ENCODE measurements around the gene SMCO2. TPM values are rescaled to one million over a fixed set of nuclear protein-coding genes. Genes with fewer than 3 reads are reported as not detected.

SMCO2 gene
- total RNA-seq, 2 donors from 2014 or later = 0.41 TPM; not detected in 1

GRCh38 chr12:27547592-27547991 lies 101.1 kb downstream of the SMCO2 start:
- Histone ChIP-seq H3K27ac (no peak overlapping the region), H3K4me1 (replicated peaks) (peaks cover 1% of the 10 kb centered on the region), H3K9me3 (no peaks in the 10 kb centered on the region), H3K36me3 (no peaks in the 10 kb centered on the region), H3K27me3 (replicated peaks; ENCODE audit: insufficient read depth) (no peaks in the 10 kb centered on the region), H3K4me3 (no peak overlapping the region)
- DNase-seq (ENCODE audit: low spot score) = no peak
- TF ChIP-seq POLR2A (IDR thresholded peaks at IDR 0.05) = no peak
- TF ChIP-seq, protein P1, sequence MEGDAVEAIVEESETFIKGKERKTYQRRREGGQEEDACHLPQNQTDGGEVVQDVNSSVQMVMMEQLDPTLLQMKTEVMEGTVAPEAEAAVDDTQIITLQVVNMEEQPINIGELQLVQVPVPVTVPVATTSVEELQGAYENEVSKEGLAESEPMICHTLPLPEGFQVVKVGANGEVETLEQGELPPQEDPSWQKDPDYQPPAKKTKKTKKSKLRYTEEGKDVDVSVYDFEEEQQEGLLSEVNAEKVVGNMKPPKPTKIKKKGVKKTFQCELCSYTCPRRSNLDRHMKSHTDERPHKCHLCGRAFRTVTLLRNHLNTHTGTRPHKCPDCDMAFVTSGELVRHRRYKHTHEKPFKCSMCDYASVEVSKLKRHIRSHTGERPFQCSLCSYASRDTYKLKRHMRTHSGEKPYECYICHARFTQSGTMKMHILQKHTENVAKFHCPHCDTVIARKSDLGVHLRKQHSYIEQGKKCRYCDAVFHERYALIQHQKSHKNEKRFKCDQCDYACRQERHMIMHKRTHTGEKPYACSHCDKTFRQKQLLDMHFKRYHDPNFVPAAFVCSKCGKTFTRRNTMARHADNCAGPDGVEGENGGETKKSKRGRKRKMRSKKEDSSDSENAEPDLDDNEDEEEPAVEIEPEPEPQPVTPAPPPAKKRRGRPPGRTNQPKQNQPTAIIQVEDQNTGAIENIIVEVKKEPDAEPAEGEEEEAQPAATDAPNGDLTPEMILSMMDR (IDR thresholded peaks at IDR 0.05) = no peak
- TF ChIP-seq POLR2AphosphoS5 (IDR thresholded peaks at IDR 0.05) = no peak
- intact Hi-C loops (cut with DNase I) = loop anchor here (10.0 kb wide), 1 partner anchor 67 kb away; no protein-coding TSS in a partner anchor
- 87% methylated on average over 5 of the region's 5 CpGs for WGBS

DNA sequence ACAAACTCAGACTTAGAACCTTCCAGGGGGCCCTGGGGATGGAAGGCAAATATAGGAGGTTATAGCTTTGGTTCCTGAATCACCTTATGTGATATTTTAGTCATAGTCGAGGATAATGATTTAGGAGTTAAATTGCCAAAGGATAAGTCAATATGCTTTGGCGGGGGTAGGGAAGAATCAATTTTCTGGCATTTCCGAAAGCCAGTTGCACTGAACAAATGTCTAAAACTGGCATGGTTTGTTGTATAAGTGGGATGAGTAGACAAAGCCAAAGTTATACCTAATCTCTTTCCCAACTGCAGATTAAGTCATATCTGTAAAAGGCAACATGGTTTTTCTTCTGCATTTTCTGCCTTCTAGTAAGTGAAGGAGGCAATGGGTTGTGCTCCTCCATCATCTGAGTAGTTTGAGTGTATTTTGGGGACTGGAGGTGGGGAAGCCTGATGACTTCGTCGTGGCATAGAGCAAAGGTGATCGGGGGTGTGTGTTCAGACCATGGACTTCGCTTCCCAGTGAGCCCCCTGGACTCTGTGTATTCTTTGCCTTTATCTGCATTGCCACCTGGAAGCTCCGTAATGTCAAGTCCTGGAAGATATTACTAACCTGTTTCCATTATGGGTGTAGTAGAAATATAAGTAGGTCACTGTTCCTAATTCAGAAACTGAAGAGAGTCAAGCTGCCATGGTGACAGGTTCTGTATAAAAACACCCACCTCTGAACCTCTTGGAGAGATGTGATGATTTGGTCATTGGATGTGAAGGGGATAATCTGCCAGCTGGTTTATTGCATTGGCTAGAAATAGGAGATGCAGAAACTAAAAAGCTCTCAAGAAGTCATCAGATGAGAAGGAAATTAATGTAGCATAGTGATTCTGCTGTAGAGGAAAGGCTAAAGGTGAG lies 102.0 kb downstream of the SMCO2 start:
- H3K4me3 ChIP-seq = no peak overlapping the region
- H3K27ac ChIP-seq = peak overlapping the region; percentile 40 to 57
- H3K36me3 ChIP-seq = no peaks in the 10 kb centered on the region
- no peaks in the 10 kb centered on the region for H3K27me3 ChIP-seq (replicated peaks; ENCODE audit: insufficient read depth)
- H3K4me1 ChIP-seq (replicated peaks) = peaks cover 5% of the 10 kb centered on the region
- intact Hi-C loops (cut with DNase I) = loop anchor here (10.0 kb wide), 1 partner anchor 66 kb away; no protein-coding TSS in a partner anchor
- DNase-seq (ENCODE audit: low spot score) = no peak
- TF ChIP-seq POLR2AphosphoS5 (IDR thresholded peaks at IDR 0.05) (no peak), POLR2A (IDR thresholded peaks at IDR 0.05) (no peak)
- TF ChIP-seq, protein P1 (IDR thresholded peaks at IDR 0.05) = no peak
- H3K9me3 ChIP-seq = no peaks in the 10 kb centered on the region
- WGBS = 90% methylated on average over 8 of the region's 8 CpGs

DNA sequence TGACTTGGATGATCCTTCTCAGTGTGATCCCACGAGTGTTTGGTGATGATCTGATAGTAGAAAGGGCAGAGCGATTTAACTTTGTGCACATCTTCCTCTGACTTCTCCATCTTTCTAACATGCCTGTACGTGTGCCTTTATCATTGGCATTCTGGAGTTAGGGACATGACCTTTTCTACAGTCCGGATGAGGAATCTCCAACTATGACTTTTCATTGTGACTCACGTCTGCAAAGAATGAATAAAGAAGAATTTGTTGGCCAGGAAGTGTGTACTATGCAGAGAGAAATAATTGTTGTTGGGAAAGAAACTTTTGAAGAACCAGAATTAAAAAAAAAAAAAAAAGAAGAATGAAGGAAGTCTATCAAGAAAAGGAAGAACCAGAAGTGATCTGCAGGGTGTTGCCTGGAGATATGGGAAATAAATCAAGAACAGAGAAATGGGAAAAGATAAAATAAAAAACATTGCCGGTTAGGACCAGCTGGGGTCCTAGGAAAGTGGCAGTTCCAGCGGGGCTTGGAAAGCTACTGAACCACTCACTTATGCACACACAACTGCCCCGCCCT lies 102.8 kb downstream of the SMCO2 start:
- H3K4me3 ChIP-seq = no peak overlapping the region
- no peak for DNase-seq (ENCODE audit: low spot score)
- peak overlapping the region; percentile 40 to 57 for H3K27ac ChIP-seq
- H3K4me1 ChIP-seq (replicated peaks) = peaks cover 8% of the 10 kb centered on the region
- intact Hi-C loops (cut with DNase I) = loop anchor here (10.0 kb wide), 1 partner anchor 65 kb away; no protein-coding TSS in a partner anchor
- H3K9me3 ChIP-seq = no peaks in the 10 kb centered on the region
- H3K36me3 ChIP-seq = no peaks in the 10 kb centered on the region
- no peaks in the 10 kb centered on the region for H3K27me3 ChIP-seq (replicated peaks; ENCODE audit: insufficient read depth)
- 19% methylated on average over 8 of the region's 8 CpGs for WGBS
- TF ChIP-seq POLR2A (IDR thresholded peaks at IDR 0.05) = no peak
- TF ChIP-seq, protein P1 (IDR thresholded peaks at IDR 0.05) = no peak
- no peak for TF ChIP-seq POLR2AphosphoS5 (IDR thresholded peaks at IDR 0.05)

DNA sequence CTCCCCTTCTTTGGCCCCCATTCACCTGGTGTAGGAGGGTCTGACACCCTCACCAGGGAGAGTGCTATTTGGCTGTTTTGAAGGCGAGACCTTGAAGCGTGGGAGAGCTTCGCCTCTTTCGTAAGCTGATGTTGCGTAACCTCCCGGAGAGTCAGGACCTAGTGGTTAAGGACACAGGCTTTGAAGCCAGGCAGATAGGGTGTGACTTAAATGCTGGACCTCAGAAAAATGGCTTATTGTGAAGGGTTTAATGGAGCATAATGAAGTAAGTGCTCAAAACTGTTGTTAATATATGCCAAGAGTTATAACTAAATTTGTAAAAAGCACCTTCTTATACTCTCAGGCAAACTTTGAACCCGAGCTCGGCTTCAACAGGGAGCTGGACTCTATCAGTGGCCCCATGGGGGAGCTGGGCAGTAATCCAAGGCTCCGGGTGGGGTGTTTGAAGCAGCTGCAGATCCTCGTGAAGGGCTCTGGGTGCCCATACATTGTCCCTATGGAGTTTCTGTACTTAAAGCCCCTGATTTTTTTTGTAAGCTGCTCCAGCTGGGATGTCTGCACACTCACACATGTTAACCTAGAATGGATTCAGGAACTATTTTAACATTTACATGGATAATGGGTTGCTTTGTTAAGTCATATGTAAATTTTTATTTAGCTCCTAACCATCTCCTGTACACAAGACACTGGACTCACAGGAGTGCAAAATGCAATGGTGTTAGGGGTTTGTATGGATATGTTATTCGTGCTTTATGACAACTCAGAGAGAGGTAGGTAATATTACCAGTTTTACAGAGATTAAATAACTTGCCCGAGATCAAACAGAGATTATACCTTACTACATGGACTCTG lies 103.5 kb downstream of the SMCO2 start:
- no peaks in the 10 kb centered on the region for H3K36me3 ChIP-seq
- WGBS = 30% methylated on average over 12 of the region's 12 CpGs
- no peaks in the 10 kb centered on the region for H3K9me3 ChIP-seq
- TF ChIP-seq POLR2AphosphoS5 (IDR thresholded peaks at IDR 0.05) = peak; percentile 64
- TF ChIP-seq, protein P1 (IDR thresholded peaks at IDR 0.05) = no peak
- no peak for TF ChIP-seq POLR2A (IDR thresholded peaks at IDR 0.05)
- intact Hi-C loops (cut with DNase I) = loop anchor here (10.0 kb wide), 1 partner anchor 65 kb away; no protein-coding TSS in a partner anchor
- peaks cover 8% of the 10 kb centered on the region for H3K4me1 ChIP-seq (replicated peaks)
- no peak overlapping the region for H3K4me3 ChIP-seq
- peak; percentile 87 for DNase-seq (ENCODE audit: low spot score)
- H3K27me3 ChIP-seq (replicated peaks; ENCODE audit: insufficient read depth) = no peaks in the 10 kb centered on the region
- peak overlapping the region; percentile 40 to 57 for H3K27ac ChIP-seq

All from prostate gland (tissue), 2 donors.